HL-60 (cell line): Measurements from ENCODE around the gene PHF5A.

ENCODE experiments used
- GABPA ChIP-seq: IDR thresholded peaks from 2 replicates; pipeline ENCODE4 v1.6.1; 2012; ENCODE audit warnings: low read depth
- REST ChIP-seq: IDR thresholded peaks from 2 replicates; pipeline ENCODE4 v1.6.1; 2012; ENCODE audit warnings: low read depth; ENCODE audit not compliant: insufficient replicate concordance

GRCh38 chr22:41437198-41437597 is 31.3 kb downstream of the PHF5A start:
- TF ChIP-seq REST (no peak), GABPA (no peak)
